GM06990 (cell line): ENCODE results near the gene ZDHHC5.

Source experiments
- DNase-seq: peaks from one replicate; pipeline ENCODE4 v3.0.0-alpha.2; 2011; ENCODE audit not compliant: insufficient read length; ENCODE audit errors: extremely low read depth
- H3K27me3 ChIP-seq: replicated peaks from 2 replicates; pipeline ENCODE4 v1.6.0; 2011; ENCODE audit warnings: low read length; ENCODE audit not compliant: control insufficient read depth, insufficient read depth
- H3K36me3 ChIP-seq: 2 replicates; pipeline ENCODE4 v1.5.1; 2011; ENCODE audit warnings: low read length; ENCODE audit not compliant: control insufficient read depth, insufficient read depth
- H3K4me3 ChIP-seq: replicated peaks from 2 replicates; pipeline ENCODE4 v1.5.1; 2011; ENCODE audit warnings: low read depth, mild to moderate bottlenecking, control low read depth, low read length
- CTCF ChIP-seq: IDR thresholded peaks from 2 replicates; pipeline ENCODE4 v1.5.1; 2011; ENCODE audit warnings: low read length, control low read depth, mild to moderate bottlenecking, inconsistent platforms; ENCODE audit not compliant: insufficient read depth, poor library complexity, severe bottlenecking

Gene ZDHHC5

GRCh38 chr11:57635246-57635645 is 32.7 kb upstream of the ZDHHC5 start:
- no peak for DNase-seq
- H3K27me3 ChIP-seq: peaks cover 3% of the 10 kb centered on the region
- H3K36me3 ChIP-seq: no peaks in the 10 kb centered on the region
- no peak overlapping the region for H3K4me3 ChIP-seq
- no peak for TF ChIP-seq CTCF

GRCh38 chr11:57637626-57638004 is 30.3 kb upstream of the ZDHHC5 start:
- TF ChIP-seq CTCF: no peak
- Histone ChIP-seq H3K4me3 (no peak overlapping the region), H3K36me3 (no peaks in the 10 kb centered on the region), H3K27me3 (peaks cover 3% of the 10 kb centered on the region)
- no peak for DNase-seq

- Histone ChIP-seq H3K4me3 (peak overlapping the region; percentile 60), H3K36me3 (no peaks in the 10 kb centered on the region), H3K27me3 (peaks cover 3% of the 10 kb centered on the region)
- TF ChIP-seq CTCF: no peak
- no peak for DNase-seq
These were observed 29.7 kb upstream of the ZDHHC5 start for GRCh38 chr11:57638005-57638781.

GRCh38 chr11:57638811-57639320 is 29.0 kb upstream of the ZDHHC5 start:
- H3K36me3 ChIP-seq: no peaks in the 10 kb centered on the region
- DNase-seq: no peak
- peak overlapping the region; percentile 60 for H3K4me3 ChIP-seq
- peaks cover 3% of the 10 kb centered on the region for H3K27me3 ChIP-seq
- TF ChIP-seq CTCF: no peak

- no peak for DNase-seq
- no peak for TF ChIP-seq CTCF
- no peaks in the 10 kb centered on the region for H3K36me3 ChIP-seq
- H3K4me3 ChIP-seq: no peak overlapping the region
- H3K27me3 ChIP-seq: peaks cover 2% of the 10 kb centered on the region
These were observed 28.4 kb upstream of the ZDHHC5 start for GRCh38 chr11:57639321-57640067.
